Brain pericyte (primary cell): ENCODE measurements around the gene OSGEPL1.
"Not testable (repeated sequence)": the region's sequence is repeated elsewhere in the genome, so short reads cannot be mapped to it uniquely, and the experiment has no call there.

Experiments
- DNase-seq: peaks from one replicate; pipeline ENCODE4 v3.0.0-alpha.2; 2012; ENCODE audit warnings: low read depth, low spot score

The OSGEPL1 gene, protein sequence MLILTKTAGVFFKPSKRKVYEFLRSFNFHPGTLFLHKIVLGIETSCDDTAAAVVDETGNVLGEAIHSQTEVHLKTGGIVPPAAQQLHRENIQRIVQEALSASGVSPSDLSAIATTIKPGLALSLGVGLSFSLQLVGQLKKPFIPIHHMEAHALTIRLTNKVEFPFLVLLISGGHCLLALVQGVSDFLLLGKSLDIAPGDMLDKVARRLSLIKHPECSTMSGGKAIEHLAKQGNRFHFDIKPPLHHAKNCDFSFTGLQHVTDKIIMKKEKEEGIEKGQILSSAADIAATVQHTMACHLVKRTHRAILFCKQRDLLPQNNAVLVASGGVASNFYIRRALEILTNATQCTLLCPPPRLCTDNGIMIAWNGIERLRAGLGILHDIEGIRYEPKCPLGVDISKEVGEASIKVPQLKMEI

DNA sequence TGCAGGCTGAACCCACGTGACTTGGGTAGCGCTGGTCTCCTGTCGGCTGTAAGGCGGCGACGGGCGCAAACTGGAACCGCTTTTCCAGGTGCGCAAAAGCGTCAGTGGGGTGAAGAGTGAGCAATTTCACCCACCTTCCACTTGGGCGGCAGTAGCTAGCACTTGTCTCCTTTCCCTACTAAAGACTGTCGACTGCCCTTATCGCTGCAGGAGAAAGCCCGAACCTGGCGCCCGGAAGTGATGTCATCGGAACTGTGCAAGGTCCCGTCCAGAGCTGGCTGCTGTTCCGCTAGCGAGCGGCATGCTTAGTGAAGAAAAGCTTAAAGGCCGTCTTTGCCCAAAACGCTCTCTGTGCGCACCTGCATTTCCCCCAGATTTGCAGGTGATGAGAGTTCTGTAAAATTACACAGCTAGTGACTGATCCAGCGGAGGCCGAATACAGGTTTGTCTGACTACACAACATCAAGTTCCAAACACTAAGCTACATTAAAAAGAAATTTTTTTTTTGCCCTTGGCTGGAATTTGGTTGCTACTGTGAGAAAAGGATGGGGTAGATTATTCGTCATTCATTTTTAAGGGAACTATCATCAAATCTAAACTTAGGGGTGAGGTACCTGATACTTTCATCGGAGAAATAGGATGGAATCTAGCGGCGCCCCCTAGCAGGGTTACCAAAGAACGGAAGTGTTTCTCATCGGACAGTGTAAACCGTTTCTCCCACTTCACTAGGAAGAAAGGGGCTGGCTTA lies at the start of gene OSGEPL1:
TSS of gene OSGEPL1 (minus strand) at position 242 of the 748 bp plus-strand sequence. CDS start 1,152 bp downstream, outside the sequence.
- peak; percentile 79 for DNase-seq

DNA sequence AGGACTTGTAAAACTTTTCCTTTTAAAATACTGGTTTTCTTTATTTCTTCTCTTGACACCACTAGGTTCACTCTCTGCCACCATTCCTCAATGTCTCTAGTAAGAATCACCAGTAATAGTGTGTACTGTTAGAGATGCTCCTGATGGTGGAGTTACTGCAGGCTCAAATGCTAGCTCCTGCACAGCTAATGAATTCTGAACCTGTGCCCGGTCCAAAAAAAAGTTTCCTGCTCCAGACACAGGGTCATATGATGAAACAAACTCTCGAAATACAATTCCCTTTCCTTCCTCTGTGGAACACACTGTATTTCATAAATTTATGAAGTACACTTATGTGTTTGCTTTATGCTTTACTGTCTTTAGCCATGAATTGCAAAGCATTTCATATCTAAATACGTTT lies 40.8 kb upstream of the OSGEPL1 start:
- DNase-seq = no peak

DNA sequence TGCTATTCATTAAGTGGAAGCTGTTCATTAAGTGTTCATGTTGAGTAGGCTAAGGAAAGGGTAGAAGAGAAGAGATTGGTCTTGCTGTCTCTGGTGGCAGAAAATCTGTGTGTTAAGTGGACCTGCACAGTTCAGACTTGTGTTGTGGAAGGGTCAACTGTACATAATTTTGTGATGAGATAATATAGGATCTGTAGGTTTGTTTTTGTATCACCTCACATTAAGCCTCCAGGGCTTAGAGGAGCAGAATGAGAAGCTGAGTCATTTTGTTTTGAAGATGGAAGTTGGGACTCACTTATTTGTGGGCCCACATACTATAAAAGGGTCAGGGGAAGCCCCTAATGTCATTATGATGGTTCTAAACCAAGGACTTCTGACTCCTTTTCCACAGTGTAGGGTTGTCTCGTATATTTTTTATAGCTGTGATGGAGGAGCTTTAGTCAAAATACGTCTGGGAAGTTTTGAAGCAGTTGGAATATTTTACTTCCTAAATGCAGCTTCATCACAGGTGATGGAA lies 39.9 kb upstream of the OSGEPL1 start:
- no peak for DNase-seq

DNA sequence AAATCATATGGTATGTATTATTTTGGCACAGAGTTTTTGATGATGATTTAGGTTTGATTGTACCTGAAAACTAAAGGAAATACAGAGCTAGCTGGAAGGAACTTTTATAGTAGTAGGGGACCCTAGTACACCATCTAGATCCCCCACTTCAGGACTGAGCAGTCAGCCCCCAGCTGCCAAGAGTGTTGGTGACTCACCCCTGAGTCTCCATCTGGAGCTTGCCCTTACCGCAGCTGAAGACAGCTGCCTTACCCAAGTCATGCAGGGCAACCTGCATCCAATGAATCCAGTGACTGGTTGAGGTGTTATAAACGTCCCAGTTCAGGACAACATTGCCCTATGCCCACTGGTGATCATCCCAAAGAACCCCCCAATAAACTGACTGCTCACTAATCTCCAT lies 36.9 kb upstream of the OSGEPL1 start:
- no peak for DNase-seq

DNA sequence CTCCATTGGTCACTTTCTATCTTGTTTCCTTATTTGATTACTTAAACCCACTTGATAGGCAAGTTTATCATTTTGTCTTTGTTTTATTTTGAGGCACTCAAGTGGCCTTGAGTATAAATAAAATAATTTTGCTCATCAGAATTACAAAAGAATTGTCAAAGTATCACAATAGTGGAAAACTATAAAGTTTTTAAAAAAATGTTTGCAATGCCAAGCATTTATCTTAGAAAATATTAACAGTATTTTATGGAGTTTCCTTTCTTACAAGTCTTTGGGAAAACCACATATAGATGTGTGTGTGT lies 36.4 kb upstream of the OSGEPL1 start:
- DNase-seq = no peak

DNA sequence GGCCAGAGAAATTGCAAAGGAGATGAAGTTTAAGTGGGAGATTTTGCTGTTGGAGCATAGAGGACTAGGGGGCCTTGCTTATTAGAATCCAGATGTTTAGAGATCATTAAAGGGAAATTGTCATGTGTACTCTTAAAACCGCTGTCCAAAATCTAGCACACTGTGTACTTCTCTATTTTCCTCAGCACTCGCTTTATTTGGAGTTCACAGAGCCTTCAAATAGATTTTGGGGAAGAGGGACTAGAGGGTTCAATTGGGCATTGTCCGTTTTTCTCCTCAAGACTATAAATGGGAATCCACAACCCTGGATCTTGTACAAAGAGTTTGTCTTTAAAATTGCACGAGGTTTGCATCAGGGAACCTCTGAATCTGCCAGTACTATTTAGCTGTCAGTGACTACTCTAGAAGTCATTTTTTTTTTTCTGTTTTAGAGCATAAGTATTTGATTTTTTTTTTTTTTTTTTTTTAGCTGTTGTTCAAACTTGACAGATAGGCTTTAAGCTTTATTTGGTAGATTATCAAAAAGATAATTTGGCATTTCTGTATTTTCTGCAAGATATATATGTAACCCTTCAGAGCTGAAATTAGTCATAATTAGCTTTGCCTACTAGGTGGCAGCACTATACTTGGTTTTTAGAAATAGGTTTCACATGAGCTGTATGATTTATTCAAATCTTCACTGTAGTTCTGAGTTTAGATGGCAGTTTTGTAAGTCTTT lies 35.9 kb upstream of the OSGEPL1 start:
- DNase-seq = peak; percentile 11

DNA sequence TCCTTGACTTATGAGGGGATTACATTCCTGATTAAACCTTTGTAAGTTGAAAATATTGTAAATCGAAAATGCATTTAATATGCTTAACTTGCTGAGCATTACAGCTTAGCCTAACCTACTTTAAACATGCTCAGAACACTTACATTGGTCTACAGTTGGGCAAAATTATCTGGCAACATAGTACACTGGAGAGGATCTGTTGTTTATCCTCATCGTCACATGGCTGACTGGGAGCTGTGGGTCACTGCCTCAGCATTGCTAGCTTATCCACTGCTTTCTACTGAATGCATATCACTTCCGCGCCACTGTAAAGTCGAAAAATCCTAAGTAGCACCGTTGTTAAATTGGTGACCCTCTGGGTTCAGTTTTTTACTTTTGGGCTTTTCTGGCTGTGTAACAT lies 35.3 kb upstream of the OSGEPL1 start:
- DNase-seq = no peak

DNA sequence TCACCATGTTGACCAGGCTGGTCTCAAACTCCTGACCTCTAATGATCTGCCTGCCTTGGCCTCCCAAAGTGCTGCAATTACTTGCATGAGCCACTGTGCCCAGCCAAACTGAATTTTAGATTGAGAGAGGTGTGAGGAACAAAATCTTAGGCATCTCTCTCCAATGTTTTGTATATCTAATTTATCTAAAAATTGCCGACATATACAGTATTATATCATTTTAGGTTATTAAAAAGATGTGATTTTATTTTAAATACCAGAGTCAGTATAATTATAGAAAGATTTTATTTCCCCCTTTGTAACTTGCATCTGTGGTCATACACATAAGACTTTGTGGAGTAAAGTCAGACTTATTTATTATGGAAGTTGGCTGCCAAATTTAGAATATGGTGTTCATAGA lies 31.7 kb upstream of the OSGEPL1 start:
- no peak for DNase-seq

DNA sequence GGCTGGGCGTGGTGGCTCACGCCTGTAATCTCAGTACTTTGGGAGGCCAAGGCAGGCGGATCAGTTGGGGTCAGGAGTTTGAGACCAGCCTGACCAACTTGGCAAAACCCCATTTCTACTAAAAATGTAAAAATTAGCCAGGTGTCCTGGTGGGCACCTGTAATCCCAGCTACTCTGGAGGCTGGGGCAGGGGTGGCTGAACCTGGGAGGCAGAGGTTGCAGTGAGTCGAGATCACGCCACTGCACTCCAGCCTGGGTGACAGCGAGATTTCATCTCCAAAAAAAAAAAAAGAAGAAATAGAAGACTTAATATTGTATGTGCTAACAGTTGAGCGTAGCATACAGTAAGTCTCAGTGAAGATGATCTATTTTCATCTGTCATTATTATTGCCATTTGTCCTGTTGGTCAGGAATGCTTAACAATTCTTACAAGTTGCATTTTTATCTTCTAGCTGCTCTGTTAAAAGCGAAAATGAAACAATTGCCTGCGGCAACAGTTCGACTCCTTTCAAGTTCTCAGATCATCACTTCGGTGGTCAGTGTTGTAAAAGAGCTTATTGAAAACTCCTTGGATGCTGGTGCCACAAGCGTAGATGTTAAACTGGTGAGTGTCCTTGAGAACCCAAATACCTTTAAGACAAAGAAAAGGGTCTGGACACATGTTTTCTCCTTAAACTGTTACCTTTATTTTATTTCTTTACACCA lies 28.9 kb upstream of the OSGEPL1 start:
- no peak for DNase-seq

DNA sequence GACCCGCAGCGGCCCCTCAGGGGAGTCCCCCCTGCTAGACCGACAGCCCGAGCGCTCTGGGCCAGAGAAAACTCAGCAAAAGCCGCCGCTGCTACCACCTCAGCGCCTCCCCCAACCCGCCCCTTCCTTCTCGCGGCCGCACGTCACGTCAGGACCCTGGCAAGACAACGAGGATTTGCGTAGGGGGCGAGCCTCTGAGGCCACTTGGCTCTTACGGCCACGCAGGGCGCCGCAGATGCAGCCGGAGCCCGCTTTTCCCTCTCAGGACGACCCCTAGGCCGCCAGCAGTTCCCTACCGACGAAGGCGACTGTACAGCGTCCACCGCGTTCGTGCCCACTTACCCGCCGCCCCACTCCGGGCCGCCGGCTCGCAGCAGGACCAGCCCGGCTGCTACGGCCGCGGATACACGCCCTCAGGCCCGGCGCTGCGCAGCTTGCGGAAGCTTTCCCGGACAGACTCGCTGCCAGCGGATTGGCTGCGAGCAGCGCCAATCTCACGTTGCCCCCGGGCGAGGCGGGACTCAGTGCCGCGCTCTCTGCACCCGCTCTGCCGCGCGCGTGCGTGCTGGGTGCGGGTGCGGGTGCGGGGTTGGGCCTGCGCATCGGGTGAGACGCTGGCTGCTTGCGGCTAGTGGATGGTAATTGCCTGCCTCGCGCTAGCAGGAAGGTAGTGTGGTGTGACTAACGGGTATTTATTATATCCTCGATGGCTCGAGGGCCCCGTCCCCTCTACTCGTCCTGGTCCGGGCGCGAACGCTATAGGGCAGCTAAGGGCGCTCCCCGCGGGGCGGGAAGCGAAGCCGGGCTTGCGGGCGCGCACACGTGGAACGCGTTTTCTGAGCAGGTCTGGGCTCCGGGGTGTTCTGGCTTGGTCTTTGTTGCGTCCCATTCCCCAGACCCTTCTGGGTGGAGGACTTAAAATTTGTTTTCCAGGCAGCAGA lies 21.6 kb upstream of the OSGEPL1 start, which contains the start of the genes ORMDL1 and PMS1:
TSS of gene ORMDL1 (minus strand) at position 413 of the 941 bp plus-strand sequence. CDS start 1,744 bp downstream, outside the sequence.
TSS of gene PMS1 (plus strand) at position 524 of the 941 bp plus-strand sequence. CDS start 7,360 bp downstream, outside the sequence.
- DNase-seq = peak; percentile 92

DNA sequence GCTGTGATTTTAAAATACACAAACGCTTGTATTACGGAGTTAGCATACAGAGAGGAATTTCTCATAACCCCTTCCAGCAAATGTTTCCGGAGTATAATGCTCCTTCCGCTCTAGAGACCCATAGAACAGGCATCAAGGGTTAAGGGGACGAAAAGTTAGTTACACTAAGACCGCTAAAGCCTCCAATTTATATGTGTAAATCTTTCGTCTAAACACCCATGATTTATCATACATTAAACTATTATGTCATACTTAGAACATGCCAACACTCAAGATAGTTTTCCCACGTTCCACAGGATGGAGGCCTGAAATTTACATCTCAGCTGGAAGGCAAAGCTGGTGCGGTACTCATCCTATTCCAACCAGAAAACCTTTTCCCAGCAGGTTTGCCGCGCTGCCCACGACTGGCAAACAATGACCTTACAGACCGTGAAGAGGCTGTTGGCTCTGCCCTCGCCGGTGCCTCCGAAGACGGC lies 20.9 kb upstream of the OSGEPL1 start:
- DNase-seq = peak; percentile 16

DNA sequence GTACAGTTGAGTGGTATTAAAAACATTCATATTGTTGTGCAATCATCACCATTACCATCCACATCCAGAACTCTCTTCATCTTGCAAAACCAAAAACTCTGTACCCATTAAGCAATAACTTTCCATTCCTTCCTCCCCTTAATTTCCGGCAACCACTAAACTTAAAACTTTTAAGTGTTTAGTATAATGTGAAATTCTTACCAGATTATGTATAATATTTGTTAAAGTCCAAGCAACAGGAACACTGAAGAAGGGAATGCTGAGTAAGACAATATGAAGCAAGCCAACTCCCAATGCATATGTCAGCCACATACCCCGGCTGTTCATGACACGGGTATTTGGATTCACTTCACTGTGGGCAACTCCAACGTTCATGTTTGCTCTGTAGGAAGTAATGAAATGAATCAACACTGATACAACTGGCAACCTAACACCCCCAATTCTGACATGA lies 19.7 kb upstream of the OSGEPL1 start:
- DNase-seq = no peak

DNA sequence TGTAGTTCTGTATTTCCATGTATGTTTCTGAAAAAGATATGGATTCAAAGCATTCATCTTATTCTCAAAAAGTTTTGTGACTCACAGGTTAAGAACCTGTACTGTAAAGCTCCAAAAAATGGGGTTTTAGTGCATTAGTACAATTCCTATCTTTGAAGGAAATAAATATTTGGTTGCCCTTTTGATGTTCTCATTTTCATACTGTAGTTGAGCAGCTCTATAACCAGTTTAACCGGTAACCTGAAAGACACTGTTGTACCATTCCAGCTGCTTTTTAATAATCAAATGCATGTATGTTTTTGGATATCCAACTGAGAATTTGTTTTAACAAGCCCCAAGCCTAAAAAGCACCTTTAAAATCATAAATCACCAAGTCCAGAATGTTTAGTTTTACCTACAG lies 9.6 kb upstream of the OSGEPL1 start:
- DNase-seq = no peak

DNA sequence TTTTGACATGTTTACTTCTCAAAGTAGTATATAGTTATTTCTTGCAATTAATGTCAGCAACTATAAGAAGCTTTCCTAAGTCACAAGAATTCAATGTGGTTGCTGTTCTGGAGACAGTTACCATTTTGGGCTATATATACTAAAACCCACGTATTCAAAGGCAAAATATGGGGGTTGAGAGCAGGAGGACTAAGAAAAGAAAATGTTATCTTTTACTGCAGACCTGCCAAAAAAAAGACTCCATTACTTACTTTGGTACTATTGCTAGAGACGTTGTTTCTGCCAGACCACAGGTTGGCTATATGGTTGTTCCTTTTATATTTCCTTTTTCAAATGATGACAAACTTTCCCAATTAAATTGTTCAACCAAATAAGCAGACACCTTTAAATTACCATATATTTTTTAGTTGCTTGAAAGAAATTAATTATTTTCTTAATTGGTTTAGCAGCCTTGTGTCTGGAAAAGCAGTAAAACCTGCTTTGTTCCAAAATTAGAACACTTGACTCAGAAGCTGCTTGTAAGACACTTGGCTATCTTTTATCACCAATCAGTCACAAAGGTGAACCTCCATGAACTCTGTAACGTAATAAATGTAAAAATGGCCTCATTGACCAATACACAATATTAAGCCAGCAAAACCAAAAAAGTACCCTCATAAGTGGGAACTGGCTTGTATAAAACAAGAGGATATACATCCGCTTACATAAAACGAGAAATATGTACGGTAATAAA lies 8.2 kb upstream of the OSGEPL1 start:
- DNase-seq = no peak

DNA sequence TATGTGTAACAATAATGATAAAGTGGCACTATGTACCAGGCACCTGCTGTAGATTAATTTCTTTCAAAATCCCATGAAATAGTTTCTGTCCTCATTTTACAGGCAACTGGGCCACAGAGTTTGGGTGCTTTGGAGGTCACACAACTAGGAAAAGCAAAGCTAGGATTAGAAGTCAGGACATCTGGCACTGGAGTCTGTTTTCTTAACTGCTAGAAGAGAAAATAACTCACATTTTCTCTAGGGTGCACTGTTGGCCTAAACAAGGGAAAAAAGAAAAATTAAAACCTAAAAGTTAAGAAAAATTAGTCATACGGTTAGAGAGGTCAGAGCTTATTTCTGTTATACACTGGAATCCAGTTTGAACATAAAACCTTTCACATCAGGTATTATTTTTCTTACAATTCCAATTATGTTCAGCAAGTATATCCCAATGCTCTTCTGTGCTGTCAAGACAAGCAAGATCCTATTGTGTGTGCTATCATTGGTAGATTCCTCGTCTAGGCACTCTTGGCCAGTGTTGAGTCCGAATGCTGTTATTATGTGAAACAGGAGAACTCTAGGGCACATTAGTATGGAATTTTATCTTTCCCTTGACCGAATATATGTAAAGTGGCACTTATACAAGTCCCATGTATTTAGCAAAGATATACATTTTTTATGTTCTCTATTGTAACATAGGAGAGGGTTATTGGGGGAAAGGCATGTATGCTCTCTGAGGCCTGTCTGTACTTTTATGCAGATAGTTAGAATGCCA lies 1.5 kb upstream of the OSGEPL1 start:
- DNase-seq = no peak

DNA sequence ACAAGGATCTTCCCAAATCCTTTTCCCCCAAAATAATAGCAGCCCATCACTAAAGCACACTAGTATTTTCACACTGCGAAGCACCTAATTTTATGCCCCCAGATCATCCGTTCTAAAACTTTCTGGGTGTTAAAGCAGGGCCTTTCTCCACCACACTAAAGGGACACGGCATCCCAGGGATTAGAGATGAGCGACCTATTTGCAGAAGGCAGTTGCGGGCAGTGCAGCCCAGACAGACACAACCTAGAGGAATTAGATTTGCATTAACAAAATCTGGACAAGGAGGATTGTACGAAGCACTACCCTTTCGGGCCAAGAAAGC lies 402 bp downstream of the OSGEPL1 start:
- DNase-seq = no peak

DNA sequence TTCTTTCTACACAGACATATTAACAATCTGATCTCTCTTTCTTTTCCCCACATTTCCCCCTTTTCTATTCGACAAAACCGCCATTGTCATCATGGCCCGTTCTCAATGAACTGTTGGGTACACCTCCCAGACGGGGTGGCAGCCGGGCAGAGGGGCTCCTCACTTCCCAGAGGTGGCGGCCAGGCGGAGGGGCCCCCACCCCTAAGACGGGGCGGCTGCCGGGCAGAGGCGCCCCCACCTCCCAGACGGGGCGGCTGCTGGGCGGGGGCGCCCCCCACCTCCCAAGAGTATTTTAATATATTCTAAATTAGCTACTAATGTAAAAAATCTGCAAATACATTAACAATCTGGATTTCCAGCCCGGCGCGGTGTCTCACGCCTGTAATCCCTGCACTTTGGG lies 2.4 kb downstream of the OSGEPL1 start:
- DNase-seq = not testable (repeated sequence)

DNA sequence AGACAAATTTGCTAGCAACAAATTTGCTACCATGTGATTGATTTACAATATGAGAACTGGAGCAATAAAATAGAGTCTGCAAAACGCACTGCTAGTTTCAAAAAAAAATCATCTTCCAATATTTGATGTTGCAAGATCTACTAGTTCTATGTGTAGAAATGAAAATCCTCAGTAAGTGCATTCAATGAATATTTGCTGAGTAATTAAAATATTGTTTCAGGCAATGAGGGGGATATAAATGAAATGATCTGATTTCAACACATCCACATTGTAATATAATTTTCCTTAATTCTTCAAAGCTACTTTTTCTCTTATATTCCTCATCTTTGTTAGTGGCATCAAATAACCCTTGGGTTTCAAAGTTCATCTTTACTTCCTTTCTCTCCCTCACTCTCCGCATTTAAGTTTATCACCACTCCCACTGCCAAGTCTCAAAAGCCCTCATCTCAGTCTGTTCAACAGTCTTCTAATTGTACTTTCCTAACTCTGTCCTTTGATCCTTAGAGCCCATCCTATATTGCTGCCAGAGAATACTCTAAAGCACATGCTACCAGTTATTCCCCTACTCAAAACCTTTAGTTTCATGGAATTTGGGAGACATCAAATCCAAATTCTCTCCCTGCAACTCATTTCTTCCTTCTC lies 6.2 kb downstream of the OSGEPL1 start:
- DNase-seq = no peak
